PC-9 (cell line): Measurements from ENCODE around the gene RAI2.

ENCODE experiments used
- EZH2 ChIP-seq: fragments of 200-600 bp; sonication (generic); IDR thresholded peaks from 2 replicates; pipeline ENCODE4 v1.8.0; 2017; ENCODE audit warnings: antibody characterized with exemption, low read depth
- TF ChIP-seq, protein P1 (sequence below): fragments of 200-600 bp; sonication (generic); conservative IDR thresholded peaks from 2 replicates; pipeline ENCODE4 v1.6.1; 2017; ENCODE audit warnings: mixed run types, antibody characterized with exemption, mild to moderate bottlenecking, moderate library complexity

DNA sequence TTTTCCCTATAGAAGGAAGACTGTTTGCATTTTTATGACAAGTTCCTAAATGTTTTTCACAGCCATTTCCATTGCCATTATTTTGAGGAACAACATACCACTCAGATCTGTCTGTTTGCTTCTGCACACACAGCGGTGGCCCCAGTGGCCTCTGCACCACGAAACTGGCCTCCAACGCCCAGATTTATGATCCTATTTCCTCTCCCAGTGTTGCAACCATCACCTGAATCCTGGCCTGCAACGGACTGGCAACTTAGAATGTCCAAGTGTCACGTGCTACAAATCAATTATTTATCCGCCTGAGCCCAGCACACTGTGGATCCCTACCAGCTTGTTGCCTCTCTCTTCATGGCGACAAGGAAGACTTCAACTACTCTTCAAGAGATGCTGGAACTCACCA, 9.2 kb downstream of the RAI2 start:
- TF ChIP-seq, protein P1, sequence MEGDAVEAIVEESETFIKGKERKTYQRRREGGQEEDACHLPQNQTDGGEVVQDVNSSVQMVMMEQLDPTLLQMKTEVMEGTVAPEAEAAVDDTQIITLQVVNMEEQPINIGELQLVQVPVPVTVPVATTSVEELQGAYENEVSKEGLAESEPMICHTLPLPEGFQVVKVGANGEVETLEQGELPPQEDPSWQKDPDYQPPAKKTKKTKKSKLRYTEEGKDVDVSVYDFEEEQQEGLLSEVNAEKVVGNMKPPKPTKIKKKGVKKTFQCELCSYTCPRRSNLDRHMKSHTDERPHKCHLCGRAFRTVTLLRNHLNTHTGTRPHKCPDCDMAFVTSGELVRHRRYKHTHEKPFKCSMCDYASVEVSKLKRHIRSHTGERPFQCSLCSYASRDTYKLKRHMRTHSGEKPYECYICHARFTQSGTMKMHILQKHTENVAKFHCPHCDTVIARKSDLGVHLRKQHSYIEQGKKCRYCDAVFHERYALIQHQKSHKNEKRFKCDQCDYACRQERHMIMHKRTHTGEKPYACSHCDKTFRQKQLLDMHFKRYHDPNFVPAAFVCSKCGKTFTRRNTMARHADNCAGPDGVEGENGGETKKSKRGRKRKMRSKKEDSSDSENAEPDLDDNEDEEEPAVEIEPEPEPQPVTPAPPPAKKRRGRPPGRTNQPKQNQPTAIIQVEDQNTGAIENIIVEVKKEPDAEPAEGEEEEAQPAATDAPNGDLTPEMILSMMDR: no peak
- TF ChIP-seq EZH2: no peak
